Measurements from ENCODE around the gene INSL3. TPM values are rescaled to one million over a fixed set of nuclear protein-coding genes. Genes with fewer than 3 reads are reported as not detected.

The INSL3 gene, protein sequence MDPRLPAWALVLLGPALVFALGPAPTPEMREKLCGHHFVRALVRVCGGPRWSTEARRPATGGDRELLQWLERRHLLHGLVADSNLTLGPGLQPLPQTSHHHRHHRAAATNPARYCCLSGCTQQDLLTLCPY
- total RNA-seq, result not detected in 2 replicates

DNA sequence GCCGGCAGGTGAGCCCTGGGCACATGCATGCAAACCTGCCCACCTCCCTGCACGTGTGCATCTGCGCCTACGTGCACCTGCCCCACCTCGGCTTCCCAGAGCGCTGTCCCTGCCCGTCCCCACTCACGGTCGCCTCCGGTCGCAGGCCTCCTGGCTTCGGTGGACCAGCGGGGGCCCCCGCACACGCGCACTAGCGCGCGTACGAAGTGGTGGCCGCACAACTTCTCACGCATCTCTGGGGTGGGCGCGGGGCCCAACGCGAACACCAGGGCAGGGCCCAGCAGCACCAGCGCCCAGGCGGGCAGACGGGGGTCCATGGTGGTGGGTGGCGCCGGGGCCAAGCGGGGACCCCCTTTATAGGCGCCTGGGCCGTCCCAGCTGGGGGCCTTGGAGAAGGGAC is at the start of gene INSL3:
INSL3 (minus strand) TSS at position 330 of the 400 bp plus-strand sequence; CDS start at position 317, 13 bp downstream.

DNA sequence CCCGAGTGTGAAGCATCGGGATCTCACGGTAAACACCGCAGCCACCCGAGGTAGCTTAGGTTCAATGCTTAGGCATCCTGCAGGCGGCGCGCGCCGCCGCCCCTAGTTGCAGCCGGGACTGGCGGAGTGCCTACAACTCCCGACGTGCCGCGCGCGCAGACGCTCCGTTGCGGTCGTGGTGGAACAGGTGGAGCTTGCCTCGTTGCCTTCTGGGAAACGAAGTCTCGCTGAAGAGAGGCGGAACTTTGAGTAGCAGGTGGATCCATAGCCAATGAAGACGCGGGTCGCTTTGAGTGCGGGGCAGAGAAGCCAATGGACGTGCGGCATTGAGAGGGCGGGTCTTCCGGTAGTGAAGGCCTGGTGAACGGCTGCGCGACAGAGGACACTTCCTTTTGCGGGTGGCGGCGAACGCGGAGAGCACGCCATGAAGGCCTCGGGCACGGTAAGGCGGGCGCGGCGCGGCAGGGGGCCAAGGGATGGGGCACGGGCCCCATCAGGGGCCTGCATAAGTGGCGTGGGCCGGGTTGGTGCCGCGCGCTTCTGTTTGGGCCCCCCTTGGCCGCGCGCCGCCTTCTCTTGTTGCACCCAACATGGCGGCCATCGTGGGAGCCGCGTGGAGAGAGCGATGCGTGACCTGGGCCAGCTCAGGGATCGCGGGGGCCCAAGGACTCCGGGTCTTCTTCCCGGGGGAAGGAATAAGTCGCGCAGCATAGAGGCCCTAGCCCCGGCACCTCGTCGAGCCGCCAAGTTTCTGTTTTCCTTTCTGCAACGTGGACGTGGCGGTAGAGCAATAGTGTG is 38.4 kb upstream of the INSL3 start, which contains the start of gene RPL18A:
RPL18A (plus strand) TSS at position 378 of the 798 bp plus-strand sequence; CDS start at position 425, 47 bp downstream.

DNA sequence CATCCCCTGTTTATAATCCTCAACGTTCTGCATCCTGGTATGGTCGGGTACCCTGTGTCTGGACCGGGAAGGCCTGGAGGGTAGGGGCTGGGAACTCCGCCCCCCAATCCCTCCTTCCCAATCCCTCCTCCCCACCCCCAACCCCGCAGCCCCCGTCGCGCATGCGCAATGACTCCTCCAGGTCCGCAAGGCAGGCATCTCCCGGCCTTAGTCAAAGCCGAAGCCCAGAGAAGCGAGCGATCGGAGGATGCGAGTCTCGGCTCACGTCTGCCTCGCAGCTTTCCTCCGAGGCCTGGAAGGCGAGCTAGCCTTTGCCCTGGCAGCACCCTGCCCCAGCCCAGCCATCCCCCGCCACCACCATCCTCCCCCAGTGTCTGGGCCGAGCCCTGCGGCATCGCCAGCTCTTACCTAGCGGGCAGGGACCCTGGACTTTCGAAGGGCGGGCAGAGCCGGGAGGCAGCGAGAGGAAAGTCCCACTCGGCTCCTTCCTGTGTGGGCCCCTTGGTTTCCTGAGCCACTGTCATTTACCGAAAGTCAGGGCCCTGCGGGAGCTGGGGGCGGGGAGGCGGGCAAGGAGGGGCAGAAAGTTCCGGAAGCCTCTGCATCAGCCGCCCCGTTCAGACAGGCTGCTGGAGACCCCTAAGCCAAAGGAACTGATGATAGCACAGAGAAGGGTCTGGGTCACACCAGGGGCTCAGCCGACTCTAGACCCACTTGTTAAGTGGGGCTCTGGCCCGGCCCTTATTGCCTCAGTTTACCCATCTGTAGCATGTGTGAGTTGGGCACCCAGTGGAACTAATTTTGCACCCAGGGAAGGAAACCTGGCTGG is 26.4 kb upstream of the INSL3 start, which contains the start of gene JAK3:
JAK3 (minus strand) TSS at position 445 of the 829 bp plus-strand sequence. CDS start 3,565 bp downstream, outside the sequence.

DNA sequence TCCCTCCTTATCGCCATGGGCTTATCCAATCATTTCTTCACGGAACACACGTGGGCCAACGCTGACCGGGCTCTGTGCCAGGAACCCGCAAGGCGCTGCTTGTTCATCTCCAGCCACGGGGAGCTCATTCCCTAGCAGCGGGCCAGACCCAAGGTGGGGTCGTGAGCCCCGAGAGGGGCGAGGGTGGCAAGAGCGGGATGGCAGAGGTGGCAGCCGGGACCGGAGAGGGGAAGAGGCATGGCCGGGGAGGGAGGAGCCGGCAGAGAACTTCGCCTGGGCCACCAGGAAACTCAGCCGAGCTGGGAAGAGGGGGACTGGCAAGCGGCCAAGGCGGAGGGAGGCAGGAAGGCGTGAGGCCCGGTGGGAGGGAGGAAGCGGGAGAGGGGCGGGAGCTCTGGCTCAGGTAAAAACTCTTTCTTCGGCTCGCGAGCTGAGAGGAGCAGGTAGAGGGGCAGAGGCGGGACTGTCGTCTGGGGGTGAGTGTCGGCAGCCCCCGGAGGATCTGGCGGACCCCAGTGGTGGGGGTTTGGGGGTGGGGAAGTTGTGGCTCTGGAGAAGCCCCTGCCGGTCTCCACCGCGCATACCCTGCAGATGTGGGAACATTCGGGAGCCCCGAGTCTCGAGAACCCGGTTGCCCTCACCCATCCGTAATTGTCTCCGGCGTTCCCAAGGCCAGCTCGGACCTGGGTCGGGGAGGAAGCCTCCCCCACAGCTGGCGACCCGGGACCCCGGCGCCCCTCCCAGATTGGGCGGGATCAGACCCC is 26.4 kb downstream of the INSL3 start, which contains the start of gene B3GNT3:
B3GNT3 (plus strand) TSS at position 408 of the 764 bp plus-strand sequence. CDS start 12,670 bp downstream, outside the sequence.

Other genes starting within 250 kb of the INSL3 start
- under 0.01 and 0.09 TPM in 2 replicates for gene UNC13A, start 133.2 kb downstream of the INSL3 start, total RNA-seq
- gene MAP1S, start 102.0 kb downstream of the INSL3 start, total RNA-seq, result 39.7 and 40.8 TPM in 2 replicates
- 0.38 and 0.63 TPM in 2 replicates for gene FCHO1, start 70.0 kb downstream of the INSL3 start, total RNA-seq
- gene B3GNT3, start 26.4 kb downstream of the INSL3 start, total RNA-seq, result not detected in 2 replicates
- gene JAK3, start 26.5 kb upstream of the INSL3 start, total RNA-seq, result 0.72 and 2.8 TPM in 2 replicates
- 1,207 and 1,395 TPM in 2 replicates for gene RPL18A, start 38.4 kb upstream of the INSL3 start, total RNA-seq
- gene SLC5A5, start 50.4 kb upstream of the INSL3 start, total RNA-seq, result not detected in 2 replicates
- gene CCDC124, start 111.5 kb upstream of the INSL3 start, total RNA-seq, result 61.4 and 64.3 TPM in 2 replicates
- under 0.01 and 0.09 TPM in 2 replicates for gene KCNN1, start 145.6 kb upstream of the INSL3 start, total RNA-seq
- 8.5 and 20.0 TPM in 2 replicates for gene ARRDC2, start 186.7 kb upstream of the INSL3 start, total RNA-seq